K562 (cell line): ENCODE measurements around the gene EXOC3. TPM values are rescaled to one million over a fixed set of nuclear protein-coding genes. Genes with fewer than 3 reads are reported as not detected.

Experiments used
- ATAC-seq: fragments of 200-7000 bp; cut with Tn5 transposase; 3 replicates; pipeline ENCODE4 v1.9.1; 2020; ENCODE audit warnings: moderate library complexity
- BruUV-seq: library from RNA; stranded (reverse); fragments of 400-500 nt; replicated peaks from 2 replicates; lab custom pipeline; 2021; lab: Mats Ljungman, UMichigan
- CTCF ChIA-PET: fragments of 300-600 bp; formaldehyde crosslinking; extraction: SDS; loops from one replicate; lab custom pipeline; 2021; ENCODE audit warnings: low intra/inter-chr PET ratio; lab: Yijun Ruan, JAX
- POLR2A ChIA-PET: fragments of 300-600, 350-650 bp; sonication (Branson Sonifier 250); formaldehyde crosslinking; extraction: SDS; loops from one replicate; lab custom pipeline; 2021; ENCODE audit warnings: antibody characterized with exemption, inconsistent platforms; lab: Yijun Ruan, JAX
- DNase-seq, 4 experiments: peaks; one replicate each; pipeline versions ENCODE4 v3.0.0 to v3.0.0-alpha.2; 2011 to 2018; ENCODE audit warnings: low spot score in 3 of 4, mixed read lengths in 3 of 4; ENCODE audit errors: extremely low read depth in 1 of 4
- FAIRE-seq: peaks from 2 replicates; lab custom pipeline; 2011; peaks lifted over from hg19 to GRCh38; lab: Jason Lieb, UNC
- H2AFZ ChIP-seq: 2 replicates; pipeline ENCODE4 v1.6.0; 2011; ENCODE audit warnings: low read depth, low read length, control low read depth, inconsistent platforms
- H3K27ac ChIP-seq: fragments of 200-600 bp; 3 replicates; pipeline ENCODE4 v1.8.0; 2011; ENCODE audit warnings: low read depth, mild to moderate bottlenecking, control low read depth, inconsistent platforms, low read length, moderate library complexity, mixed read lengths; ENCODE audit errors: extremely low read depth
- H3K27me3 ChIP-seq, 2 experiments: fragments of 300-600 bp in 1 of 2; 2 replicates in 1 of 2; 3 replicates in 1 of 2; pipeline versions ENCODE4 v1.6.0 to v1.8.0; 2011; ENCODE audit warnings: inconsistent platforms in 2 of 2, low read length in 2 of 2, mild to moderate bottlenecking in 1 of 2, mixed read lengths in 1 of 2, moderate library complexity in 1 of 2; ENCODE audit not compliant: control insufficient read depth in 2 of 2, insufficient read depth in 2 of 2
- H3K36me3 ChIP-seq: fragments of 300-600 bp; 3 replicates; pipeline ENCODE4 v1.8.0; 2011; ENCODE audit warnings: mild to moderate bottlenecking, low read length, inconsistent platforms; ENCODE audit not compliant: control insufficient read depth, insufficient read depth
- H3K4me1 ChIP-seq, 2 experiments: fragments of 200-600 bp in 1 of 2; replicated peaks in 1 of 2; 2 replicates in 1 of 2; 3 replicates in 1 of 2; pipeline versions ENCODE4 v1.5.1 to v1.8.0; 2011; ENCODE audit warnings: inconsistent platforms in 2 of 2, low read length in 2 of 2, mild to moderate bottlenecking in 1 of 2, mixed read lengths in 1 of 2, moderate library complexity in 1 of 2; ENCODE audit not compliant: control insufficient read depth in 2 of 2, insufficient read depth in 2 of 2
- H3K4me2 ChIP-seq: 2 replicates; pipeline ENCODE4 v1.6.1; 2011; ENCODE audit warnings: low read length, control low read depth, inconsistent platforms, mixed read lengths; ENCODE audit not compliant: insufficient read depth
- H3K4me3 ChIP-seq: fragments of 200-600 bp; sonication (generic), shearing (Covaris generic); 2 replicates; pipeline ENCODE4 v1.5.1; 2016; ENCODE audit warnings: control low read depth, inconsistent platforms
- H3K79me2 ChIP-seq: fragments of 200-600 bp; 3 replicates; pipeline ENCODE4 v1.8.0; 2011; ENCODE audit warnings: low read length, inconsistent platforms; ENCODE audit not compliant: control insufficient read depth, insufficient read depth
- H3K9ac ChIP-seq, 2 experiments: 2 replicates each; pipeline versions ENCODE4 v1.6.0 to v1.6.1; 2011; ENCODE audit warnings: low read depth in 2 of 2, low read length in 2 of 2, control low read depth in 1 of 2, inconsistent platforms in 1 of 2, mild to moderate bottlenecking in 1 of 2, mixed read lengths in 1 of 2; ENCODE audit not compliant: insufficient read depth in 1 of 2
- H3K9me1 ChIP-seq: one replicate; pipeline ENCODE4 v1.6.0; 2011; ENCODE audit warnings: inconsistent platforms, mild to moderate bottlenecking, low read length, moderate library complexity; ENCODE audit not compliant: control insufficient read depth, insufficient read depth
- H3K9me3 ChIP-seq: replicated peaks from 2 replicates; pipeline ENCODE4 v1.5.1; 2011; ENCODE audit warnings: low read depth, low read length, inconsistent platforms; ENCODE audit not compliant: control insufficient read depth, insufficient read depth
- H4K20me1 ChIP-seq: replicated peaks from 2 replicates; pipeline ENCODE4 v1.6.1; 2011; ENCODE audit warnings: low read length, inconsistent platforms, mixed read lengths; ENCODE audit not compliant: control insufficient read depth, insufficient read depth
- CTCFL ChIP-seq: IDR thresholded peaks from 2 replicates; pipeline ENCODE4 v1.6.1; 2011; ENCODE audit warnings: borderline replicate concordance, low read depth, mild to moderate bottlenecking, moderate library complexity, low read length; ENCODE audit not compliant: insufficient read depth, poor library complexity, severe bottlenecking
- POLR2G ChIP-seq: fragments of 200-400 bp; formaldehyde crosslinking; IDR thresholded peaks from 2 replicates; pipeline ENCODE4 v1.6.1; 2017; ENCODE audit warnings: low read depth, mild to moderate bottlenecking, antibody characterized with exemption, low read length, moderate library complexity
- WGBS: fragments of 100-300 bp; shearing (Covaris generic); methylation state at CpG from one replicate; pipeline ENCODE4 v1.1.6; 2016; ENCODE audit warnings: low coverage, mixed read lengths; ENCODE audit not compliant: insufficient coverage; ENCODE audit errors: missing lambda C conversion rate; 5-methylcytosine and 5-hydroxymethylcytosine counted together
- in situ Hi-C: fragments of 300-500 bp; cut with MboI; formaldehyde crosslinking; loops from 4 replicates; pipeline ENCODE4 v1.15.0; 2018; ENCODE audit warnings: inconsistent platforms, mixed read lengths
- intact Hi-C: fragments of 100-400 bp; cut with micrococcal nuclease; formaldehyde crosslinking; loops from 2 replicates; pipeline ENCODE4 v1.14.2; 2022
- polyA plus RNA-seq, 8 experiments: library from polyadenylated mRNA; depleted of rRNA in 4 of 8; stranded (reverse) in 5 of 8; unstranded in 3 of 8; fragments of >200 nt; fragmentation: Nextera tagmentation in 2 of 8; fragmentation: Illumina TruSeq in 1 of 8; extraction: Ambion mirVana in 2 of 8; extraction: Trizol in 1 of 8; gene quantifications; 2 replicates each; pipeline versions ENCODE4 v1.2.1 to v1.2.3, GENCODE V29; 2011 to 2014; ENCODE audit warnings: inconsistent platforms in 1 of 8, missing spikeins in 1 of 8
- total RNA-seq, 7 experiments: library from RNA; depleted of rRNA in 6 of 7; stranded (reverse); fragments of >200 nt in 6 of 7; fragmentation: Illumina TruSeq in 2 of 7; extraction: Trizol in 2 of 7; gene quantifications; 2 replicates each; pipeline versions ENCODE4 v1.2.1 to v1.2.3, GENCODE V29; 2011 to 2021; ENCODE audit warnings: low replicate concordance in 1 of 7

Gene EXOC3
- total and polyA plus RNA-seq, 9 of the 15 experiments (the other 6 are each of a cell fraction or from before 2014, with no cell fraction given), result 1.4 to 41.9 (median 22.4) TPM

GRCh38 chr5:476102-476813, 33.3 kb downstream of the EXOC3 start:
- H3K27ac ChIP-seq, result no peak overlapping the region
- intact Hi-C loops (loop anchor here (10.0 kb wide), 1 partner anchor 139 kb away; the partner anchor contains the start of gene CEP72), in situ Hi-C loops (no loop called here)
- H3K9me1 ChIP-seq, result no peaks in the 10 kb centered on the region
- WGBS, result 41% methylated on average over 46 of the region's 51 CpGs
- H3K36me3 ChIP-seq, result peaks cover 5% of the 10 kb centered on the region; the same call in 1 of the 3 replicates
- H3K4me2 ChIP-seq, result no peak overlapping the region
- peaks cover 6 to 91% of the 10 kb centered on the region in 2 experiments; a peak in 4 of 5 replicates for H3K4me1 ChIP-seq
- H2AFZ ChIP-seq, result no peak overlapping the region
- no TSS peak for BruUV-seq
- ChIA-PET CTCF (no interaction called here), POLR2A (interaction anchor here (0.8 kb wide), 2 partner anchors 13 to 16 kb away, joined by 3 to 4 read pairs; no protein-coding TSS in a partner anchor)
- no peak overlapping the region for H3K9ac ChIP-seq
- TF ChIP-seq POLR2G (peak; percentile 24), CTCFL (no peak)
- no peaks in the 10 kb centered on the region for H3K9me3 ChIP-seq
- no peak overlapping the region for H3K4me3 ChIP-seq
- H4K20me1 ChIP-seq, result peaks cover 20% of the 10 kb centered on the region
- H3K27me3 ChIP-seq, result peaks cover 17 to 65% of the 10 kb centered on the region in 2 experiments; a peak in 4 of 5 replicates
- H3K79me2 ChIP-seq, result peaks cover 16% of the 10 kb centered on the region
- ATAC-seq, result no peak
- no peak for DNase-seq
- FAIRE-seq, result no peak
